ENCODE measurements around the gene PDLIM7. TPM values are rescaled to one million over a fixed set of nuclear protein-coding genes. Genes with fewer than 3 reads are reported as not detected.

PDLIM7 gene
- total RNA-seq, 1 donor from 2014 or later: 302 TPM

GRCh38 chr5:177458912-177459350, 38.5 kb downstream of the PDLIM7 start:
- DNase-seq (ENCODE audit: low read depth): no peak

GRCh38 chr5:177457852-177458681, 39.3 kb downstream of the PDLIM7 start:
- DNase-seq (ENCODE audit: low read depth): no peak

- peak; percentile 90 for DNase-seq (ENCODE audit: low read depth)
These were observed 40.2 kb downstream of the PDLIM7 start for GRCh38 chr5:177456976-177457851.

GRCh38 chr5:177456591-177456964, 40.8 kb downstream of the PDLIM7 start:
- no peak for DNase-seq (ENCODE audit: low read depth)

GRCh38 chr5:177455661-177456590, 41.5 kb downstream of the PDLIM7 start:
- peak; percentile 84 for DNase-seq (ENCODE audit: low read depth)

GRCh38 chr5:177455036-177455660, 42.3 kb downstream of the PDLIM7 start:
- peak; percentile 76 for DNase-seq (ENCODE audit: low read depth)

- peak; percentile 88 for DNase-seq (ENCODE audit: low read depth)
These were observed 42.9 kb downstream of the PDLIM7 start for GRCh38 chr5:177454397-177455035.

GRCh38 chr5:177453852-177454396, 43.5 kb downstream of the PDLIM7 start:
- no peak for DNase-seq (ENCODE audit: low read depth)

- no peak for DNase-seq (ENCODE audit: low read depth)
These were observed 44.4 kb downstream of the PDLIM7 start for GRCh38 chr5:177452688-177453638.

GRCh38 chr5:177450667-177451424, 46.6 kb downstream of the PDLIM7 start:
- DNase-seq (ENCODE audit: low read depth): no peak

- no peak for DNase-seq (ENCODE audit: low read depth)
These were observed 48.0 kb downstream of the PDLIM7 start for GRCh38 chr5:177449140-177450061.

GRCh38 chr5:177448244-177448950, 49.0 kb downstream of the PDLIM7 start:
- no peak for DNase-seq (ENCODE audit: low read depth)

GRCh38 chr5:177447611-177448243, 49.7 kb downstream of the PDLIM7 start:
- DNase-seq (ENCODE audit: low read depth): peak; percentile 99

GRCh38 chr5:177447066-177447610, 50.3 kb downstream of the PDLIM7 start:
- DNase-seq (ENCODE audit: low read depth): peak; percentile 57

Measured in myocyte (in vitro differentiated cells).